Body of pancreas (tissue), 4 donors: ENCODE data around the gene DUSP8. TPM values are rescaled to one million over a fixed set of nuclear protein-coding genes. Genes with fewer than 3 reads are reported as not detected.

Experiments
- ATAC-seq: fragments of 150-250 bp; one replicate; pipeline ENCODE4 v1.9.1; 2016
- DNase-seq, 4 donors: peaks; one replicate each; pipeline ENCODE4 v3.0.0-alpha.2; 2019
- H3K27ac ChIP-seq, 4 donors: fragments of 200-600 bp; sonication (generic); 1 replicate in 3 of 4; 2 replicates in 1 of 4; pipeline versions ENCODE4 v1.5.1 to v1.6.1; 2016 to 2019; ENCODE audit warnings: mild to moderate bottlenecking in 1 of 4, mixed read lengths in 1 of 4, moderate library complexity in 1 of 4
- H3K27me3 ChIP-seq, 2 donors: fragments of 200-600 bp; sonication (generic); one replicate each; pipeline ENCODE4 v1.6.0; 2016; ENCODE audit warnings: mild to moderate bottlenecking in 1 of 2
- H3K36me3 ChIP-seq, 2 donors: fragments of 200-600 bp; sonication (generic); replicated peaks in 1 of 2; 2 replicates each; pipeline ENCODE4 v1.5.1; 2016; ENCODE audit warnings: low read depth in 2 of 2; ENCODE audit not compliant: insufficient read depth in 1 of 2
- H3K4me1 ChIP-seq: fragments of 200-600 bp; sonication (generic); one replicate; pipeline ENCODE4 v1.6.0; 2016
- H3K4me3 ChIP-seq, 2 donors: fragments of 200-600 bp; sonication (generic); 1 replicate in 1 of 2; 2 replicates in 1 of 2; pipeline ENCODE4 v1.5.1; 2016 to 2019
- H3K9me3 ChIP-seq, 3 donors: fragments of 200-600 bp; sonication (generic); 1 replicate in 2 of 3; 2 replicates in 1 of 3; pipeline ENCODE4 v1.5.1; 2016
- CTCF ChIP-seq, 7 experiments: fragments of 450-650 bp in 4 of 7; fragments of 200-600 bp in 3 of 7; sonication (generic) in 3 of 7; IDR thresholded peaks; one replicate each; pipeline ENCODE4 v1.5.1; 2016 to 2019; ENCODE audit warnings: antibody characterized with exemption in 7 of 7
- POLR2A ChIP-seq, 3 donors: fragments of 450-650 bp; IDR thresholded peaks; one replicate each; pipeline ENCODE4 v1.6.1; 2016; ENCODE audit warnings: antibody characterized with exemption in 3 of 3, mild to moderate bottlenecking in 2 of 3
- WGBS, 2 donors: methylation state at CpG; one replicate each; pipeline ENCODE4 v1.1.5; 2017; 5-methylcytosine and 5-hydroxymethylcytosine counted together
- intact Hi-C: fragments of 100-400 bp; cut with DNase I; formaldehyde crosslinking; loops from one replicate; pipeline ENCODE4 v1.15.1; 2023
- total RNA-seq, 2 donors: library from RNA; depleted of rRNA; stranded (reverse); fragments of >200 nt; gene quantifications; one replicate each; pipeline ENCODE4 v1.1.0, GENCODE V29; 2016

Gene DUSP8
- total RNA-seq, 2 donors from 2014 or later, result 7.0 to 19.1 TPM

GRCh38 chr11:1521382-1522080 is 50.5 kb downstream of the DUSP8 start:
- DNase-seq, result no peak

DNA sequence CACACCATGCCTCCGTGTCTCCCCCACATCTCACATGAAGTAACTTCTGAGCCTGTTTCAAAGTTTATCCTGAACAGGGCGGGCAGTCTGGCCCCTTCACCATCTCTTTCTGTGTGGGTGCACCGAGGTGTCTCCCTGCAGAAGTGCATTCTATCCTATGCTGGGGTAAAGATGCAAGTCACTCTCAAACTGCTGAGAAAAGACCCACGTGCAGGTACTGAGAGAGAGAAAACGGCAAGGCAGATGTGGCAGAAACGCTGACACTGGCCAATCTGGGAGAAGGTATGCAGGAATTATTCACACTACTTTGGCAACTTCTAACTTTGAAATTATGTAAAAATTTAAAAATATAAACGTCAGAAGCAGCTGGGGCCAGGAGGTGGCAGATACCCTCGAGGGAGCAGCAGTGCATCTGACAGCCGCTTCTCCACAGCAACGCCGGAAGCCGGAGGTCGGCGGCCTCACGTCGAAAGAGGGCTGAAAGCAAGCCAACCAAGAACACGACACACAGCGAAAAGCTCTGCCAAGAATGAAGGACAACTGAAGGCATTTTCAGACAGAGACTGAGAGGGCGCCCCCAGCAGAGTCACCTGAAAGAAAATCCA is 51.3 kb downstream of the DUSP8 start:
- TF ChIP-seq CTCF (IDR thresholded peaks at IDR 0.05), result no peak
- no peak for TF ChIP-seq POLR2A (IDR thresholded peaks at IDR 0.05)
- Histone ChIP-seq H3K27ac (no peak overlapping the region), H3K4me1 (peaks cover 3% of the 10 kb centered on the region), H3K9me3 (no peaks in the 10 kb centered on the region), H3K27me3 (no peaks in the 10 kb centered on the region), H3K4me3 (no peak overlapping the region), H3K36me3 (no peaks in the 10 kb centered on the region)
- no peak for DNase-seq
- no peak for ATAC-seq
- intact Hi-C loops, result no loop called here
- 70 to 73% methylated on average over 19 of the region's 19 CpGs for WGBS, 2 donors

More at GRCh38 chr11:1521382-1522080, 50.5 kb downstream of the DUSP8 start:
- Histone ChIP-seq H3K36me3 (no peaks in the 10 kb centered on the region), H3K27me3 (no peaks in the 10 kb centered on the region), H3K9me3 (no peaks in the 10 kb centered on the region), H3K4me1 (no peaks in the 10 kb centered on the region), H3K4me3 (no peak overlapping the region), H3K27ac (no peak overlapping the region)
- no peak for ATAC-seq
- intact Hi-C loops, result no loop called here
- TF ChIP-seq CTCF (IDR thresholded peaks at IDR 0.05) (no peak), POLR2A (IDR thresholded peaks at IDR 0.05) (no peak)
- 83 to 86% methylated on average over 21 of the region's 21 CpGs for WGBS, 2 donors

GRCh38 chr11:1520209-1520662 is 51.8 kb downstream of the DUSP8 start:
- no peak for TF ChIP-seq POLR2A (IDR thresholded peaks at IDR 0.05)
- TF ChIP-seq CTCF (IDR thresholded peaks at IDR 0.05), result no peak
- DNase-seq (no peak), ATAC-seq (no peak)
- intact Hi-C loops, result no loop called here
- no peaks in the 10 kb centered on the region for H3K27me3 ChIP-seq
- 78 to 86% methylated on average over 12 of the region's 13 CpGs for WGBS, 2 donors
- H3K27ac ChIP-seq, result no peak overlapping the region
- H3K4me3 ChIP-seq, result no peak overlapping the region
- H3K4me1 ChIP-seq, result peaks cover 8% of the 10 kb centered on the region
- H3K9me3 ChIP-seq, result no peaks in the 10 kb centered on the region
- no peaks in the 10 kb centered on the region for H3K36me3 ChIP-seq

DNA sequence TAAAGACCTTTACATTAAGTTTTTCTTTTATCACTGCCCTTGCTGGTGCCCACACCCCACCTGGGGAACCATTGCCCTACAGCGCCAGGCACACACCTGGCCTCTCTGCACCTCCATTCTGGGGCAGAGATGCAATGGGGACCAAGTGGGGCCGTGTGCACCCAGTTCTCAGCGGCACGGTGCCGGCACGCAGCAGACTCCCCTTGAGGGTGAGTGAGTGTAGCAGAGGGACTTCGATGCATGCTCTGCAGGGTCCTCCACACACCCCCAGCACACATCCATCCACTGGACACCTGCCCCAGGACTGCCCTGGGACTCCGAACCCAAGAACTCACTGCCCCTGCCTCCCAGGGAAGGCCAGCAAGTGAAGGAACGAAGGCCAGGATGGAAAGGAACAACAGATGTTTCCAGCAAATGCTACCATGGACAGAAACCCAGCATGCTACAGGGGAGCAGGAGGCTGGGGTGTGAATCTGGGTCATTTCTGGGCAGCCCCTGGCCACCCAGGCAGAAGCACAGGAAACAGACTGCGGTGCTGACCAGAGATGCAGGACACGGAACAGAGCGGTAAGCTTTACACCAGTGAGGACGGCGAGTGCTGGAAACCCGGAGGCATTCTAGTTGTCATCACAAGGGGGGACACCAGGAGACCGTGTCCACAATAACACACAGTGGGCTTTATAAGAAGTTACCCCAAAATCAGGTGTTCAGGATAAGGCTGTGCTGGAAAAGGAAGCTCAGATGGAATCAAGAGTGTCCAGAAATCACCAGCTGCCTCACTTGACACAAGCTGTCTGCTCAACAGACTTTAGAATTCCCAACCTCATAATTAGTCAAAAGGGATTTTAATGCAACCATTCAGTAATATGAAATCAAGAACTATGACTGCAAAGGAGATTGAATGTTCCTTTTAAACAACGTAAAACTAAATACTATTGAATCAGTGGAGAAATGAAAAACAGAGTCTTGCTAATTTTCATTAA is 52.8 kb downstream of the DUSP8 start:
- no peak for DNase-seq
- WGBS, 2 donors, result 92 to 93% methylated on average over 17 of the region's 17 CpGs
- TF ChIP-seq POLR2A (IDR thresholded peaks at IDR 0.05) (no peak), CTCF (IDR thresholded peaks at IDR 0.05) (no peak)
- Histone ChIP-seq H3K4me1 (peaks cover 15% of the 10 kb centered on the region), H3K27me3 (no peaks in the 10 kb centered on the region), H3K9me3 (no peaks in the 10 kb centered on the region), H3K4me3 (no peak overlapping the region), H3K36me3 (no peaks in the 10 kb centered on the region), H3K27ac (no peak overlapping the region)
- intact Hi-C loops, result loop anchor here (10.0 kb wide), 1 partner anchor 405 kb away; no protein-coding TSS in a partner anchor
- ATAC-seq, result no peak
